DMS79 (cell line): ENCODE measurements around the gene TMA7.

Experiments used
- DNase-seq: peaks from one replicate; lab custom pipeline; 2025; lab: John Stamatoyannopoulos, UW

Gene TMA7

GRCh38 chr3:48423241-48423882 is 16.7 kb upstream of the TMA7 start:
- no peak for DNase-seq

DNA sequence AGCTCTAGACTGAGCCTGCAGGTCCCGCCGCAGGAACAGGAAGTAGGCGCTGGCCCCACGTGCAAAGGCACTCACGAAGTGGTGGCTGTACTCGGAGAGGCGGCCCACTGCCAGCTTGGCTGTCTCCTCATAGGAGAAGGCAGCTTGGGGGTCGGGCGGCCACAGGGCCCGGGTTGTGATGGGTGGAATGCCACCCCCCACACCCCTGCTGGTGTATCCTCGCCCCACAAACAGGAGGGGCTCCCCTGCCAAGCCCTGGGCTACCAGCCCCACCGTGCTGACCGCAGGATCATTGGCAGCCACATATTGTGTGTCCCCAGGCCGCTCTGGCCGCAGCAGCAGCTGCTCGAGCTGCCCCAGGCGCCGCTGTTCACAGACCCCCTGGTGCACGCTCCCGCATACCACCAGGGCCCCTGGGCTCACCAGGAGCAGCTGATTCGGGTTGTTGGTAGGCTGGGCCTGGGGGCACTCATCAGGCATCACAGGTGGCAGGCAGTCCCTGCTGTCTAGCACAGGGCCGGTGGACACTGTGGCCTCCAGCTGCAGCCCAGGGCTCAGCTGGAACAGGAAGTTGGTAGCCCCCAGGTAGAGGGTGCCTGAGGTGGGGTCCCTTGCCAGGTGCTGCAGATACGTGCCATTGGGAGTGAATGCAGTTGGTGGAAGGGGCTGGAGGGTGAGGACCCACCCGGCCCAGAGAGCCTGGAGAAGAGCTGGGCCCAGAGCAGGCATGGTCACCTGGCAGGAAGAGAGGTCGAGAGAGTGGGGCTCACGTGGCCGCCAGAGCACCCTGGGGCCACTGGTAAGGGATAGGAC is 16.0 kb upstream of the TMA7 start:
- no peak for DNase-seq

- DNase-seq: no peak
Observed at GRCh38 chr3:48425281-48425812, 14.7 kb upstream of the TMA7 start.

- no peak for DNase-seq
Observed at GRCh38 chr3:48426401-48426909, 13.6 kb upstream of the TMA7 start.

- DNase-seq: peak; percentile 18
Observed at GRCh38 chr3:48426944-48427629, 13.0 kb upstream of the TMA7 start.

DNA sequence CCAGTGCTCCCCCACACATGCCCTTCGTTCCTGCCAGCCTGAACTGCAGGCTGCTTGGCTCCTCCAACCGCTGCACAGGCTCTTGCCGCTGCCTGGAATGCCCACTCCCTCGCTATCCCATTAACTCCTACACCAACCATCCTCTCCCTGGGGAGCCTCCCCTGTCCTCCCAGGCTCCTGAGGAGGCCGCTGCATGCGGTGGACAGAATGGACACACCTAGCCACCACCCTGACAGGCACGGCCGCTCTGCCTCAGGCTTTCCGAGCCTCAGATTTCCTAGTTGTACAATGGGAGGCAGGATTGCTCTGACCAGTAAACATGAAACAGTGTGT is 12.5 kb upstream of the TMA7 start:
- no peak for DNase-seq

DNA sequence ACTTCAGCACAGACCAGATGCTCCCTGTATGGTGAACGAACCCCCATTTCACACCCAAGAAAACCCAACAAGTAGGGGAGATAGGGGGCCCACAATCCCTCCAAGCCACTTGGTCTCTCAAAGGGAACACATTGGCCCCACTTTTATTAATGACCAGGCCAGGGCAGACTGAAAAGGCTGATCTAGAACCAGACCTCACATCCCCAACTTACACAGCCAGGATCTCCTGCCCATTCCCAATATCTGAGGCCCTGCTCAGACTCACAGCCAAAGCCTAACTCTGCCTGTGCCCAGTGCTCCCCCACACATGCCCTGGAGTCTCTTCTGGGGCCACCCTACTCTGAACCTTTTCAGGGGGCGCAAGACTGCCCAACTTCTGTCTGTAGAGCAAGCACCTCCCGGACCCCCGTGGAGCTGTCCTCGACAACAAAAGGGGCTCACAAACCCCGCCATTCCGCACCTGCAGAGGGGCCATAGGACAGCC is 11.9 kb upstream of the TMA7 start:
- DNase-seq: no peak

DNA sequence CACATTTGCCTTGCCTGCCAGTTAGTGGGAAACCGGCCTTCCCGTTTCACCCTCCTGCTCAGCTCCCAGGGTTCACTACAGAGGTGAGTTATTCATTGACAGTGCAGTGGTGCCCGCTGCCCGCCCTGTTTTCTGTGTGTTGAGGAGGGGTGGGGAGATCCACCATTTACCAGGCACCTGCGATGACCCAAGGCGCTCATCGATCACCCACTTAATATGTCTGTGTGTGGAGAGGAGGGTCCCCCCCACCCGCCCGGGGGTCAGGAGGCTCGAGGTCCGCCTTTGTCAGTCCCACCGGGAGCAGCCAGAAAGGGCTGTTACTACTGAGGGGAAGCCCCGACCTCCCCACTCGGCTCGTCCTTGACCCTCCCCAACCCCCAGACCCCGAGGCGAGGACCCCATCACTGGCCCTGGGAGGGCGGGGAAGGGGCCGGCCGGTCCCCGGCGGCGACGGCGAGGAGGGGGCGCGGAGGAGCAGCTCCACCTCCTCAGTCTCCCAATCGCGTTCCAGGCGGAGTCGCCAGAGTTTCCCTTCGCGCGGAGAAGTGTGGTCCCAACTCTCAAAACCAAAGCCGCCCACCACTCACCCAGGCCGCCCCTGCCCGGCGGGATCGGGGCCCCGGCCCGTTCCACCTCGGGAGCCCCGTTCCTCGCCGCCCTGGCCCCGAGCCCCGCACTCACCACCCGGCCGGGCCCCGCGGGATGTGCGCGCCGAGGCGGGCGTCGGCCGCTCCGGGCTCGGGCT is 11.3 kb upstream of the TMA7 start:
- DNase-seq: no peak

- DNase-seq: peak; percentile 37
Observed at GRCh38 chr3:48429317-48429959, 10.6 kb upstream of the TMA7 start.

DNA sequence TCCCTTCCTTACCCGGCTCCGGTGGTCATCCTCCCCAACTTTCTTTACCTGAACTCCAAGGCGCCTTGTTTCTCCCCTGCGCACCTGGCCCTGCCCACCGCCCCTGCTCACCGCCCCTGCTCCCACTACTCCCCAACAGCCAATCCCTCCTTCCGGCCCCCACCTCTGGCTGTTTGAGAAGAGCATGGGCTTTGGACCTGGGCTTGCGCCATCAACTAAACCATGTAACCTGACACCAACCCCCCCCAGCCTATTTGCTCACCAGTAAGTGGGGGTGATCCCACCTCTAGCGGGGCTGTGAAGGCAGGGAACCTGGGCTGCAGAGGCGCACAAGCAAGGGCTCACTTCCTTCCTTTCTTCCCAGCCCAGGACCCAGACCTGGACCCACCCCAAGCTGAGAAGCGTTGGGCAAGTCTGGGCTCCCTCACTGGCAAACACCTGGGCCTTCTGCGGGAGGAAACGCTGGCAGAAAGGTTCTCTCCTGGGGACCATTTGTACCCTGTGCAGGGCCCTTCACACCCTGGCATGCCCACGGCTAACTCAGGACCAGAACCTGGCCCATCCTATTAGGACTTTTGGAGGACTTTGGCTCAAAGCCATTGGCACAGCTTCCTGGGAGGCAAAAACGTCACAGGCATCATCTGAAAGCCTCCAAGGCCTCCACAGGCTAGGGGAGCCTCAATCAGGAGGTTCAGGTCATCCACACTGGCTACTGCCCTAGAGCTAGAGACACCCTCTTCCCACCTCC is 9.9 kb upstream of the TMA7 start, which contains the start of gene PLXNB1:
PLXNB1 (minus strand) TSS at position 127 of the 748 bp plus-strand sequence. CDS start 5,475 bp downstream, outside the sequence.
- DNase-seq: peak; percentile 58

DNA sequence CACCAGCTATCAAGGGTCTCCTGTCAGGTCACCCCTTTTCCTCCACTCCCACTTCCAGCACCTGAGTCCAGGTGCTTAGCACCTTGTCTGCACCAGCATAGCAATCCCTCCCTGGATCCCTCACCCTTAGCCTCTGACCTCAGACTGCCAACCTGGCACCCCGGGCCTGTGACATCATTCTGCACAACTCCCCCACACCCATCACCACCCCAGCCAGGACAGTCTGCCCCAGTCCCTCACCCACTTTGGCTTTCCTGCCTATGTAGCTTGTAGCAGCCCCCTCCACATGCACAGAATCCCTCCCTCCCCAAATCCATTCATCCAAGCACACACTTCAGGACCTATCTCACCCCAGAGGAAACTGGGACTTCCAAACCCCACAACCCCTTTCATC is 9.4 kb upstream of the TMA7 start:
- no peak for DNase-seq

GRCh38 chr3:48431224-48432029 is 8.6 kb upstream of the TMA7 start:
- DNase-seq: no peak

DNA sequence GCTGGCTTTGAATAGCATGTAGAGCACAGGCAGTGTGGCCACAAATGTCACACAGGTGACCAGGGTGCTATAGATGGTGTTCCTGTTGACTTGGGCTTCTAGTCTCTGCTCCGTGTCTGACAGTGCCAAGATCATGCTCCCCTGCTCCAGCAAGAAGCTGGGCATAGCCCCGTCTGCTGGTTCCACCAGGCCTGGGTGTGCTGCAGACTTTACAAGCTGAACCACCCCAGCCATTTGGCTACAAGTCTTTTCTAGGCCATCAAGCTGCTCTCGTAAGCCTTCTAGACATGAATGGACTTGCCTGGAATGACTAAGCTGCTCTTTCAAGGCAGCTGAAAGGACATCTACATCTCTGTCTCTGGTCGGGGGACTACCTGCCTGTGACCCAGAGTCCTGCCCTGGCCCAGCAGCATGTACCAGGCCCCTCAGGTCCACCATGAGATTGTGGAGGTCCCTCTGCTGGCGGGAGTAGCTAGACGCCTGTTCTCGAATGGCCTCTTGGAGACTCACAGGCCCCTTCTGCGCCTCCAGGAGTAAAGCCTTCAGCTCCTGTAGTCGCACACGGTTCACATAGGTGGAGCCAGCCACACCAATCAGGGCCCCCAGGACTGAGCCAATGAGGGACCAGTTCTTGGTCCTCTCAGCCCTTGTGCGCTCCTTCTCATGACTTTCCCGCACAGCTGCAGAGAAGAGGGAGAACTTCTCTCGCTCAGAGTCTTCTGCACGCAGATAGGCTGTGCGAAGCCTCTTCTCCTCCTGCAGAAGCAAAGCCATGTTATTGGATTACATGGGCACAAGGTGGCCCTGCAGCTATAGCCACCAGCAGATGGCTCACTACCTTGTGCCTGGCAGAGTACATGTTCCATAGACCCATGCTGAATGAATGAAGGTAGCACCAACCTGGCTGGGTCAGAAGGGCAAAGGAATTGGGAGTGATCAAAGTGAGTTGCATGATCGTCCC is 7.4 kb upstream of the TMA7 start:
- DNase-seq: no peak

DNA sequence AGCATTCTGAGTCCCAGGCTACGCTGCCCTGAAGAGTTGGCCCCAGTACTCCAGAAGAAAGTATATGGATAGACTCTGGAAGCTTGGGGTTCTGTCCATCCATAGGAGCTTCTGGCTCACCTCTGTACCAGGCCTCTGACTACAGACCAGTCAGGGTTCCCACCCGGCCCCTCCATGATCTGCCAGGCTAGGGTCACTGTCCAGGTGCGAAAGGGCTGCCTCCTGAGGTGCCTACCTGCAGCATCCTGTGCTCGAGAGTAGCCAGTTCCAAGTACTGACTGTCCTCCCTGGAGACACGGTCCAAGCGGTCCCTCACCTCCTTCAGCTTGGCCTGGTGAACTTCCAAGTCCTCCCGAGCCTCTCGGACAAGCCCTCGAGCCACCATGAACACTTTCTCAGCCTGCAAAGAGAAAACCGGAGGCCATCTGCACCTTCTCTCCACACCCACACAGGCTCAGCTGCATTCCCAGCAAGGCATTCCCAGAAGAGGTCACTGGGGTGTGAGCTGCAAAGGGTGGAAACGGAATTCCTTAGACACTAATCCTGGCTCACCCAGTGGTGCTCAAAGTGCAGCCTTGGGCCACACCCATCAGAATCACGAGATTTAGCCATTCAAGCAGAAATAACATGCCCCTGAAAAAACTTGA is 6.5 kb upstream of the TMA7 start:
- DNase-seq: no peak

DNA sequence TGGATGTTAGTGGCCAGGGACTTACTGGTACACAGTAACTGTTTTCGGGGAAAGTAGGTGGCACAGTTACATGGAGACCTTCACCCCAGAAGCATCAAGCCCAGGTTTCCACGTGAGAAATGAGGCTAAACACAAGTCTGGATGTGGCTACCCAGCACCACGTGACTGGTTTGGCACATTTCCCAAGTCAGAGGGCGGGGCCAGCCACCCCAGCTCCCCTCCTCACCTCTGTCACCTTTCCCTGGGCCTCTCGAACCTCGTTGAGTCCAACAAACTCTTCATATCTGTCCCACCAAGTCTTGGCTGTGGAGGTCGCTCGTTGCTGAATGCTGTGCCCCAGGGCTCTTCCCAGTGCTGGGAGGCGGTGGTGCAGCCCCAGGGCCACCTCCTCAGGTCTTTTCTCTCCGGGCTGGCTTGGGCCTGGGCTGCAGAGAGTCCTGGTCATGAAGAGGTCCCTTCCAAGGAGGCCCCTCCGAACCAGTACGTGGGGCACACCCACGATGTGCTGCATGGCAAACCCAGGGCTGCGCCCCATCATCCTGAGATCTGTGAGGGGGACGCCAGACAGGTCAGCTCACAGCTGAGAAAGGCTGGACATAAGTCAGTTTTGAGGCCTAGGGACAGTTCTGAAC is 5.3 kb upstream of the TMA7 start:
- DNase-seq: no peak

DNA sequence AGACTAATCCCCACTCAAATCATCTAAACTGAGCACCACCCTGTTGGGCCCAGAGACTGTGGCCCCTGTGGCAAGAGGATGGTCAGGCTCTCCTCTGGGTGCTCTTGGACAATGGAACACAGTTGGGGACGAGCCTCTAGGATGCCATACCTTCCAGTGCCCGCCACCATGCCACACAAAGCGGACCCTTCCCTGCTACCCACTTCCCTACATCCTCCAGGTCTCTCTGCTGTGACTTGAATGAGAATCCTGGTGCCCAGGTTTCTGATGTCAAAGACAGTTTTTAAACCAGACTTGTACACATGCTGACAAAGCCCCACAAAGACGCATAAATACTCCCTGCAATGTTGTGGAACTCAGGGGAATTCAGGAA is 4.8 kb upstream of the TMA7 start:
- DNase-seq: no peak

GRCh38 chr3:48435774-48436476 is 4.1 kb upstream of the TMA7 start:
- DNase-seq: no peak
